Endodermal cell (in vitro differentiated cells): ENCODE measurements around the gene PNPO. TPM values are rescaled to one million over a fixed set of nuclear protein-coding genes. Genes with fewer than 3 reads are reported as not detected.
A peak's percentile ranks its signal among the peaks of the same experiment; 100 is the strongest.

Experiments
- DNase-seq: peaks from one replicate; pipeline ENCODE4 v3.0.0-alpha.2; 2017
- H3K27ac ChIP-seq: 2 replicates; pipeline ENCODE4 v1.5.1; 2013; ENCODE audit warnings: mild to moderate bottlenecking, low read depth, low read length, moderate library complexity
- H3K27me3 ChIP-seq: 2 replicates; pipeline ENCODE4 v1.6.1; 2013; ENCODE audit warnings: mild to moderate bottlenecking, low read length, moderate library complexity; ENCODE audit not compliant: insufficient read depth, control insufficient read depth, poor library complexity, severe bottlenecking
- H3K36me3 ChIP-seq: 2 replicates; pipeline ENCODE4 v1.7.0; 2013; ENCODE audit warnings: mild to moderate bottlenecking, low read length, moderate library complexity; ENCODE audit not compliant: control insufficient read depth, insufficient read depth
- H3K4me1 ChIP-seq: one replicate; pipeline ENCODE4 v1.7.0; 2013; ENCODE audit warnings: low read length; ENCODE audit not compliant: control insufficient read depth, insufficient read depth
- H3K4me3 ChIP-seq: 2 replicates; pipeline ENCODE4 v1.5.1; 2013; ENCODE audit warnings: mild to moderate bottlenecking, low read length, moderate library complexity
- H3K9ac ChIP-seq: 2 replicates; pipeline ENCODE4 v1.6.1; 2013; ENCODE audit warnings: mild to moderate bottlenecking, low read length, moderate library complexity; ENCODE audit not compliant: poor library complexity, severe bottlenecking; ENCODE audit errors: extremely low read depth
- H3K9me3 ChIP-seq: 2 replicates; pipeline ENCODE4 v1.6.1; 2013; ENCODE audit warnings: mild to moderate bottlenecking, low read length, moderate library complexity; ENCODE audit not compliant: control insufficient read depth
- H3K27ac Mint-ChIP-seq: 2 replicates; pipeline ENCODE4 v1.8.0; 2020; ENCODE audit warnings: mixed read lengths
- H3K27me3 Mint-ChIP-seq: 2 replicates; pipeline ENCODE4 v1.8.0; 2021; ENCODE audit warnings: mild to moderate bottlenecking, mixed read lengths; ENCODE audit not compliant: insufficient read depth
- H3K36me3 Mint-ChIP-seq: 2 replicates; pipeline ENCODE4 v1.8.0; 2020; ENCODE audit warnings: low read depth, mixed read lengths
- H3K4me1 Mint-ChIP-seq: 2 replicates; pipeline ENCODE4 v1.8.0; 2020; ENCODE audit warnings: mixed read lengths
- H3K4me3 Mint-ChIP-seq: 2 replicates; pipeline ENCODE4 v1.8.0; 2020; ENCODE audit warnings: mild to moderate bottlenecking, moderate library complexity, mixed read lengths
- H3K9me3 Mint-ChIP-seq: 2 replicates; pipeline ENCODE4 v1.8.0; 2020; ENCODE audit warnings: mild to moderate bottlenecking, mixed read lengths
- CTCF ChIP-seq: fragments of 200-600 bp; sonication (generic); conservative IDR thresholded peaks from 2 replicates; pipeline ENCODE4 v1.5.0; 2021; ENCODE audit warnings: antibody characterized with exemption, mild to moderate bottlenecking
- WGBS, 2 experiments: methylation state at CpG; one replicate each; pipeline versions ENCODE4 v1.1.5 to v1.1.7; 2013; ENCODE audit warnings: missing lambda C conversion rate in 2 of 2, mixed read lengths in 1 of 2; ENCODE audit not compliant: insufficient coverage in 1 of 2, insufficient read length in 1 of 2; 5-methylcytosine and 5-hydroxymethylcytosine counted together
- total RNA-seq, 2 donors: library from RNA; stranded (reverse); fragmentation: NEBNext Ultra II Directional in 1 of 2; extraction: Animal tissue kit (Norgen Biotek cat#: 25700) in 1 of 2; gene quantifications; 2 replicates in 1 of 2; 3 replicates in 1 of 2; pipeline ENCODE4 v1.2.1, GENCODE V29; 2021

The PNPO gene
- total RNA-seq, 2 donors from 2014 or later, result 8.5 to 10.4 TPM

- no peak for TF ChIP-seq CTCF
- Mint-ChIP-seq H3K4me3 (peak overlapping the region; percentile 93), H3K27ac (peak overlapping the region; percentile 96), H3K9me3 (no peaks in the 10 kb centered on the region), H3K36me3 (no peaks in the 10 kb centered on the region), H3K4me1 (peaks cover 43% of the 10 kb centered on the region), H3K27me3 (no peaks in the 10 kb centered on the region)
- Histone ChIP-seq H3K9me3 (no peaks in the 10 kb centered on the region), H3K9ac (peak overlapping the region; percentile 56), H3K27me3 (no peaks in the 10 kb centered on the region), H3K36me3 (no peaks in the 10 kb centered on the region), H3K4me1 (peaks cover 10% of the 10 kb centered on the region), H3K4me3 (peak overlapping the region; percentile 89), H3K27ac (no peak overlapping the region)
- no peak for DNase-seq
- 1 to 2% methylated on average over 17 to 25 of the region's 25 CpGs for WGBS, 2 experiments
Observed at GRCh38 chr17:47895347-47895855, 46.0 kb upstream of the PNPO start.

GRCh38 chr17:47895856-47896671, 45.3 kb upstream of the PNPO start, which contains the start of gene SP2:
Gene SP2 (plus strand): TSS chr17:47896236. CDS start chr17:47896287, 51 bp downstream.
- Mint-ChIP-seq H3K36me3 (no peaks in the 10 kb centered on the region), H3K9me3 (no peaks in the 10 kb centered on the region), H3K4me3 (peak within 1 kb of the TSS; percentile 93), H3K27me3 (no peaks in the 10 kb centered on the region), H3K4me1 (peaks cover 49% of the 10 kb centered on the region), H3K27ac (peak within 1 kb of the TSS; percentile 96)
- peak; percentile 100 for DNase-seq
- Histone ChIP-seq H3K27me3 (no peaks in the 10 kb centered on the region), H3K9me3 (no peaks in the 10 kb centered on the region), H3K4me1 (peaks cover 10% of the 10 kb centered on the region), H3K27ac (peak within 1 kb of the TSS; percentile 87), H3K36me3 (no peaks in the 10 kb centered on the region), H3K4me3 (peak within 1 kb of the TSS; percentile 90), H3K9ac (peak within 1 kb of the TSS; percentile 68)
- TF ChIP-seq CTCF, result peak; percentile 43
- 0% methylated on average over 25 to 69 of the region's 70 CpGs for WGBS, 2 experiments

GRCh38 chr17:47896672-47897490, 44.5 kb upstream of the PNPO start:
- no peak for DNase-seq
- Histone ChIP-seq H3K27me3 (no peaks in the 10 kb centered on the region), H3K9ac (peak overlapping the region; percentile 68), H3K27ac (no peak overlapping the region), H3K4me3 (peak overlapping the region; percentile 90), H3K4me1 (peaks cover 13% of the 10 kb centered on the region), H3K9me3 (no peaks in the 10 kb centered on the region), H3K36me3 (no peaks in the 10 kb centered on the region)
- Mint-ChIP-seq H3K4me3 (peak overlapping the region; percentile 93), H3K27ac (peak overlapping the region; percentile 68), H3K27me3 (no peaks in the 10 kb centered on the region), H3K36me3 (no peaks in the 10 kb centered on the region), H3K9me3 (no peaks in the 10 kb centered on the region), H3K4me1 (peaks cover 54% of the 10 kb centered on the region)
- 10 to 11% methylated on average over 20 to 22 of the region's 22 CpGs for WGBS, 2 experiments
- no peak for TF ChIP-seq CTCF
